Activated CD4-positive, alpha-beta T cell treated with anti-CD3 and anti-CD28 coated beads, Interleukin-2, amount 50 U/mL, for 24 hours (primary cell): ENCODE data around the gene PTGR1.
A peak's percentile ranks its signal among the peaks of the same experiment; 100 is the strongest.

ENCODE experiments used
- DNase-seq, 2 donors: peaks; one replicate each; pipeline ENCODE4 v3.0.0-alpha.2; 2020; ENCODE audit warnings: low read depth in 1 of 2, low spot score in 1 of 2

The PTGR1 gene

GRCh38 chr9:111548623-111549022 is 50.8 kb downstream of the PTGR1 start:
- DNase-seq, result no peak

- DNase-seq, result no peak
Observed at GRCh38 chr9:111542497-111543254, 56.8 kb downstream of the PTGR1 start.

GRCh38 chr9:111533099-111533790 is 66.2 kb downstream of the PTGR1 start:
- DNase-seq, result no peak

- DNase-seq, result no peak
Observed at GRCh38 chr9:111531716-111532115, 67.7 kb downstream of the PTGR1 start.

- no peak for DNase-seq
Observed at GRCh38 chr9:111529787-111530186, 69.7 kb downstream of the PTGR1 start.

GRCh38 chr9:111527347-111527746 is 72.1 kb downstream of the PTGR1 start:
- DNase-seq, result no peak

- DNase-seq, result peak; percentile 43 to 45
Observed at GRCh38 chr9:111525056-111525977, 74.1 kb downstream of the PTGR1 start, which contains the start of gene ZNF483. Gene ZNF483, plus strand, starts transcription at chr9:111525179. Its CDS starts 2,217 bp downstream, at chr9:111527396.

- DNase-seq, result no peak
Observed at GRCh38 chr9:111524731-111525055, 74.8 kb downstream of the PTGR1 start.

GRCh38 chr9:111516061-111516465 is 83.4 kb downstream of the PTGR1 start:
- DNase-seq, result no peak

GRCh38 chr9:111514967-111515366 is 84.5 kb downstream of the PTGR1 start:
- DNase-seq, result no peak
